ENCODE data around the gene PMS1. TPM values are rescaled to one million over a fixed set of nuclear protein-coding genes. Genes with fewer than 3 reads are reported as not detected.

The PMS1 gene
- total and polyA plus RNA-seq, 12 donors, result 8.0 to 32.7 (median 19.2) TPM

DNA sequence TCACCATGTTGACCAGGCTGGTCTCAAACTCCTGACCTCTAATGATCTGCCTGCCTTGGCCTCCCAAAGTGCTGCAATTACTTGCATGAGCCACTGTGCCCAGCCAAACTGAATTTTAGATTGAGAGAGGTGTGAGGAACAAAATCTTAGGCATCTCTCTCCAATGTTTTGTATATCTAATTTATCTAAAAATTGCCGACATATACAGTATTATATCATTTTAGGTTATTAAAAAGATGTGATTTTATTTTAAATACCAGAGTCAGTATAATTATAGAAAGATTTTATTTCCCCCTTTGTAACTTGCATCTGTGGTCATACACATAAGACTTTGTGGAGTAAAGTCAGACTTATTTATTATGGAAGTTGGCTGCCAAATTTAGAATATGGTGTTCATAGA, 10.1 kb downstream of the PMS1 start:
- intact Hi-C loops (cut with DNase I), result no loop called here
- H3K9me3 ChIP-seq (replicated peaks in 1 of 3), result no peaks in the 10 kb centered on the region
- no peak for DNase-seq
- 94 to 100% (median 96%) methylated on average over 1 of the region's 1 CpG for WGBS, 4 donors
- TF ChIP-seq POLR2A (IDR thresholded peaks at IDR 0.05), result no peak
- TF ChIP-seq, protein P1, sequence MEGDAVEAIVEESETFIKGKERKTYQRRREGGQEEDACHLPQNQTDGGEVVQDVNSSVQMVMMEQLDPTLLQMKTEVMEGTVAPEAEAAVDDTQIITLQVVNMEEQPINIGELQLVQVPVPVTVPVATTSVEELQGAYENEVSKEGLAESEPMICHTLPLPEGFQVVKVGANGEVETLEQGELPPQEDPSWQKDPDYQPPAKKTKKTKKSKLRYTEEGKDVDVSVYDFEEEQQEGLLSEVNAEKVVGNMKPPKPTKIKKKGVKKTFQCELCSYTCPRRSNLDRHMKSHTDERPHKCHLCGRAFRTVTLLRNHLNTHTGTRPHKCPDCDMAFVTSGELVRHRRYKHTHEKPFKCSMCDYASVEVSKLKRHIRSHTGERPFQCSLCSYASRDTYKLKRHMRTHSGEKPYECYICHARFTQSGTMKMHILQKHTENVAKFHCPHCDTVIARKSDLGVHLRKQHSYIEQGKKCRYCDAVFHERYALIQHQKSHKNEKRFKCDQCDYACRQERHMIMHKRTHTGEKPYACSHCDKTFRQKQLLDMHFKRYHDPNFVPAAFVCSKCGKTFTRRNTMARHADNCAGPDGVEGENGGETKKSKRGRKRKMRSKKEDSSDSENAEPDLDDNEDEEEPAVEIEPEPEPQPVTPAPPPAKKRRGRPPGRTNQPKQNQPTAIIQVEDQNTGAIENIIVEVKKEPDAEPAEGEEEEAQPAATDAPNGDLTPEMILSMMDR (IDR thresholded peaks at IDR 0.05), result no peak
- no peak overlapping the region for H3K27ac ChIP-seq
- H3K4me1 ChIP-seq (replicated peaks in 1 of 2), result peaks cover 2 to 10% of the 10 kb centered on the region in 2 donors
- H3K4me3 ChIP-seq, result no peak overlapping the region
- peaks cover 0 to 18% of the 10 kb centered on the region in 2 donors for H3K36me3 ChIP-seq (replicated peaks in 1 of 2)
- no peaks in the 10 kb centered on the region for H3K27me3 ChIP-seq

DNA sequence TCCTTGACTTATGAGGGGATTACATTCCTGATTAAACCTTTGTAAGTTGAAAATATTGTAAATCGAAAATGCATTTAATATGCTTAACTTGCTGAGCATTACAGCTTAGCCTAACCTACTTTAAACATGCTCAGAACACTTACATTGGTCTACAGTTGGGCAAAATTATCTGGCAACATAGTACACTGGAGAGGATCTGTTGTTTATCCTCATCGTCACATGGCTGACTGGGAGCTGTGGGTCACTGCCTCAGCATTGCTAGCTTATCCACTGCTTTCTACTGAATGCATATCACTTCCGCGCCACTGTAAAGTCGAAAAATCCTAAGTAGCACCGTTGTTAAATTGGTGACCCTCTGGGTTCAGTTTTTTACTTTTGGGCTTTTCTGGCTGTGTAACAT, 13.7 kb downstream of the PMS1 start:
- no peak for TF ChIP-seq POLR2A (IDR thresholded peaks at IDR 0.05)
- TF ChIP-seq, protein P1 (IDR thresholded peaks at IDR 0.05), result no peak
- 89 to 99% (median 91%) methylated on average over 6 of the region's 6 CpGs for WGBS, 4 donors
- Histone ChIP-seq H3K27ac (peak overlapping the region in 2 of 5 donors; percentile 23 to 54), H3K4me3 (no peak overlapping the region), H3K9me3 (replicated peaks in 1 of 3) (no peaks in the 10 kb centered on the region), H3K36me3 (replicated peaks in 1 of 2) (peaks cover 0 to 12% of the 10 kb centered on the region in 2 donors), H3K4me1 (replicated peaks in 1 of 2) (peaks cover 2 to 15% of the 10 kb centered on the region in 2 donors), H3K27me3 (no peaks in the 10 kb centered on the region)
- intact Hi-C loops (cut with DNase I), result no loop called here
- DNase-seq, result no peak

DNA sequence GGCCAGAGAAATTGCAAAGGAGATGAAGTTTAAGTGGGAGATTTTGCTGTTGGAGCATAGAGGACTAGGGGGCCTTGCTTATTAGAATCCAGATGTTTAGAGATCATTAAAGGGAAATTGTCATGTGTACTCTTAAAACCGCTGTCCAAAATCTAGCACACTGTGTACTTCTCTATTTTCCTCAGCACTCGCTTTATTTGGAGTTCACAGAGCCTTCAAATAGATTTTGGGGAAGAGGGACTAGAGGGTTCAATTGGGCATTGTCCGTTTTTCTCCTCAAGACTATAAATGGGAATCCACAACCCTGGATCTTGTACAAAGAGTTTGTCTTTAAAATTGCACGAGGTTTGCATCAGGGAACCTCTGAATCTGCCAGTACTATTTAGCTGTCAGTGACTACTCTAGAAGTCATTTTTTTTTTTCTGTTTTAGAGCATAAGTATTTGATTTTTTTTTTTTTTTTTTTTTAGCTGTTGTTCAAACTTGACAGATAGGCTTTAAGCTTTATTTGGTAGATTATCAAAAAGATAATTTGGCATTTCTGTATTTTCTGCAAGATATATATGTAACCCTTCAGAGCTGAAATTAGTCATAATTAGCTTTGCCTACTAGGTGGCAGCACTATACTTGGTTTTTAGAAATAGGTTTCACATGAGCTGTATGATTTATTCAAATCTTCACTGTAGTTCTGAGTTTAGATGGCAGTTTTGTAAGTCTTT, 14.2 kb downstream of the PMS1 start:
- Histone ChIP-seq H3K36me3 (replicated peaks in 1 of 2) (peaks cover 0 to 12% of the 10 kb centered on the region in 2 donors), H3K27me3 (no peaks in the 10 kb centered on the region), H3K9me3 (replicated peaks in 1 of 3) (no peaks in the 10 kb centered on the region), H3K4me3 (no peak overlapping the region), H3K4me1 (replicated peaks in 1 of 2) (peaks cover 2 to 15% of the 10 kb centered on the region in 2 donors), H3K27ac (peak overlapping the region in 2 of 5 donors; percentile 18 to 23)
- 57 to 74% (median 69%) methylated on average over 4 of the region's 4 CpGs for WGBS, 4 donors
- no peak for TF ChIP-seq POLR2A (IDR thresholded peaks at IDR 0.05)
- TF ChIP-seq, protein P1 (IDR thresholded peaks at IDR 0.05), result peak in 5 of 6 experiments; percentile 30 to 66 (median 49)
- DNase-seq, result no peak
- intact Hi-C loops (cut with DNase I), result no loop called here

DNA sequence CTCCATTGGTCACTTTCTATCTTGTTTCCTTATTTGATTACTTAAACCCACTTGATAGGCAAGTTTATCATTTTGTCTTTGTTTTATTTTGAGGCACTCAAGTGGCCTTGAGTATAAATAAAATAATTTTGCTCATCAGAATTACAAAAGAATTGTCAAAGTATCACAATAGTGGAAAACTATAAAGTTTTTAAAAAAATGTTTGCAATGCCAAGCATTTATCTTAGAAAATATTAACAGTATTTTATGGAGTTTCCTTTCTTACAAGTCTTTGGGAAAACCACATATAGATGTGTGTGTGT, 14.7 kb downstream of the PMS1 start:
- no peaks in the 10 kb centered on the region for H3K9me3 ChIP-seq (replicated peaks in 1 of 3)
- H3K4me3 ChIP-seq, result no peak overlapping the region
- no peak for TF ChIP-seq POLR2A (IDR thresholded peaks at IDR 0.05)
- TF ChIP-seq, protein P1 (IDR thresholded peaks at IDR 0.05), result peak in 1 of 6 experiments; percentile 2
- peaks cover 2 to 15% of the 10 kb centered on the region in 2 donors for H3K4me1 ChIP-seq (replicated peaks in 1 of 2)
- peaks cover 0 to 12% of the 10 kb centered on the region in 2 donors for H3K36me3 ChIP-seq (replicated peaks in 1 of 2)
- H3K27me3 ChIP-seq, result no peaks in the 10 kb centered on the region
- DNase-seq, result no peak
- intact Hi-C loops (cut with DNase I), result no loop called here
- H3K27ac ChIP-seq, result peak overlapping the region in 2 of 5 donors; percentile 23 to 24
